Stimulated activated CD4-positive, alpha-beta T cell treated with anti-CD3 and anti-CD28 coated beads, TNF-alpha, amount 100 ng/mL, for 4 hours (primary cell): ENCODE data around the gene TXNL4A.

Source experiments
- DNase-seq, 3 experiments: peaks; one replicate each; pipeline ENCODE4 v3.0.0-alpha.2; 2020; ENCODE audit warnings: low read depth in 3 of 3

Gene TXNL4A

DNA sequence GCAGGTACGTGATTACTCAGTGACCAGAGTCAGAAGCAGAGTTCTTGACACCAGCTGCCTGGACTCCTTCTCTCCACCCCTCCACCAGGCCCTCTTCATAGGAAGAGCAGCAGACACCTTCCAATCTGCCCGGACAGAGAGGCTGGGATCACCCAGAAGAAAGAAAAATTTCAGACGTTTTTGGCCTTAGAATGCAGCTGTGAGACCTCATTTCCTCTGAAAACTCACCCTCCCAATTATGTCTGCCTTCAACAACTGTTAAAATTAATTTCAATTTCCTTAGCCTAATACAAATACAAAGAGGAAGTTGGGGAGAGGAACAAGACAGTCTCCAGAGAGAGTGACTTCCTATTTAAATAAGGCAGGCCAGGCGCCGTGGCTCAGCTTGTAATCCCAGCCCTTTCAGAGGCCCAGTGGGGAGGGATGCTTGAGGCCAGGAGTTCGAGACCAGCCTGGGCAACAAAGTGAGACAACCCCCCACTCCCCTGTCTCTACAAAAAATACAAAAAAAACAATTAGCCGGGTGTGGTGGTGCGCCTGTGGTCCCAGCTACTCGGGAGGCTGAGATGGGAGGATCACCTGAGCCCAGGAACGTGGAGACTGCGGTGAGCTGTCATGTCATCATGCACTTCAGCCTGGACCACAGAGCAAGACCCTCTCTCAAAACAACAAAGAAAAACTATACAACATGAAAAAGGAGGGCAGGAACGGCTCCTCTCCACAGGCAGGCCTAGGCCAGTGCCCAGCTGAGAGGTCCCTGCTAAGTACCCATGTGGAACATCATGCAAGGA, 38.5 kb downstream of the TXNL4A start:
- DNase-seq: no peak

GRCh38 chr18:79948719-79949411, 39.5 kb downstream of the TXNL4A start:
- no peak for DNase-seq

- DNase-seq: no peak
Observed at GRCh38 chr18:79947881-79948610, 40.3 kb downstream of the TXNL4A start.

DNA sequence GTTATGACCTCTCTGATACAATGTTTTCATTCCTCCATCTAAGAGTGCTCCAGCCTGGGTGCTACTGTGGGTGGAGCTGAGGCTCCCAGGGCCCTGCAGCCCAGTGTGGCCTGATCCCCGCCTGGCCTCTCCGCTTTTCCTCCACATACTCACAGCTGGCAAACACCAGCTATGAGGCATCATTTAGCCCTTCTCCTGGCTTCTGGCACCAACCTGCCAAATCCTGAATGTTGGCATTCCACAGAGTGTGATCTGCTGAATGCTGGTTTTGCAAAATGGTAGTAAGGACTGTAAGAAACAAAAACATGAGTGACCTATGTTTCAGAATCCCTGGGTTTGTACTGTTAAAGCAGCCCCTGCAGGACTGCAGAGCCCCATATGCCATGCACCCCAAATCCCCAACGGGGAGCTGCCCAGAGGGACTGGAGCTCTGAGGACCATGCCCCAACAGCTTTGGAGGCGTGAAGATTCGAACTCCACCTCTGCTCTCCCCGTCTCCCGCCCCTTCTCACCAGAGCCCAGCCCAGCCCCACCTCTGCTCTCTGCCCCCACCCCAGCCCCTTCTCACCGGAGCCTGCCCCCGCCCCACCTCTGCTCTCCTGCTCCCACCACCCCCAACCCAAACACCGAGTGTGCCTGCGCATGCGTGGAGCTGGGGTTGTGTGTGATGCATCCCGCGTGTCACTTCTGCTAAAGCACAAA, 41.2 kb downstream of the TXNL4A start:
- no peak for DNase-seq

GRCh38 chr18:79945118-79946042, 43.0 kb downstream of the TXNL4A start:
- DNase-seq: no peak

GRCh38 chr18:79944746-79945117, 43.6 kb downstream of the TXNL4A start:
- DNase-seq: no peak

DNA sequence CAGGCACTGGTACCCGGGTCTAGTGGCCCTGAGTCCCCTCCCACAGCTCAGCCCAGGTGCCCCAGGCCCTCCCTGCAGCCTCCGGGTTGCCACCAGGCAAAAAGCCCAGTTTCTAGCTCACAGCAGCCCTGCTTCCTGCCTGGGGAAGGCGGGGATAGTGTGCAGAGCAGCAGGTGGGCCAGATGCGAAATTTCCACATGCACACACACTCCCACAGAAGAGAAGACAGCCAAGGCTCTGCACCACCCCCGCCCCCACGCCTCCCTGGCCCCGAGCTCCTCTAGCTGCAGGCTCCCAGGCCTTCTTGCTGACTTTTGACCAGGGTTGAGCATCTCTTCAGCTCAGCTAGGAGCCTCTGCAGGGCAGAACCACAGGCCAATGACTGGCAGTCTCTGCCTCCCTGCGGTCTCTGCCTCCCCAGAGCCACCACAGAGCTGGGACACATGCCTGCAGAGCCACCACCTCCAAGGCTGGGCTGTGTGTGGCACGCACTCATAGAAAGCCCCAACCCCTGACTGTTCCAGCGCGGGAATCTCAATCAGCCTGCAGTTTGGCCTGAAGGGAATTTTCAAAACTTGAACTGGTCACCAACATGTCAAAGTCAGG, 44.1 kb downstream of the TXNL4A start:
- DNase-seq: no peak

DNA sequence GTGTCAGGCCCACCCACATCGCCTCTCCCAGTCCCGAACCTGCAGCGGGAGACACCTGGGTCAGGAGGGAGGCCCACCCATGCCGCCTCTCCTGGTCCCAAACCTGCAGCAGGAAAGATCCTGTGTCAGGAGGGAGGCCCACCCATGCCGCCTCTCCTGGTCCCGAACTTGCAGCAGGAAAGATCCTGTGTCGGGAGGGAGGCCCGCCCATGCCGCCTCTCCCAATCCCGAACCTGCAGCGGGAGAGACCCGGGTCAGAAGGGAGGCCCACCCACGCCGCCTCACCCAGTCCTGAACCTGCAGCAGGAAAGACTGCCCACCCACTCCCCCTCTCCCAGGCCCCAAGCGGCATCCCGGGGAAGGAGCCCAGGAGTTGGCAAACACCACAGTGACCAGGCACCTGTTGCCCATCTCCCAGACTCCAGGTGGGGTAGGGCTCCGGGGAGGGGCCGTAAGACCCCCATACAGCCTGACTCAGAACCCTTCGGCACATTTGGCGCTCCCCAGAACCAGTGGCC, 44.7 kb downstream of the TXNL4A start:
- no peak for DNase-seq

DNA sequence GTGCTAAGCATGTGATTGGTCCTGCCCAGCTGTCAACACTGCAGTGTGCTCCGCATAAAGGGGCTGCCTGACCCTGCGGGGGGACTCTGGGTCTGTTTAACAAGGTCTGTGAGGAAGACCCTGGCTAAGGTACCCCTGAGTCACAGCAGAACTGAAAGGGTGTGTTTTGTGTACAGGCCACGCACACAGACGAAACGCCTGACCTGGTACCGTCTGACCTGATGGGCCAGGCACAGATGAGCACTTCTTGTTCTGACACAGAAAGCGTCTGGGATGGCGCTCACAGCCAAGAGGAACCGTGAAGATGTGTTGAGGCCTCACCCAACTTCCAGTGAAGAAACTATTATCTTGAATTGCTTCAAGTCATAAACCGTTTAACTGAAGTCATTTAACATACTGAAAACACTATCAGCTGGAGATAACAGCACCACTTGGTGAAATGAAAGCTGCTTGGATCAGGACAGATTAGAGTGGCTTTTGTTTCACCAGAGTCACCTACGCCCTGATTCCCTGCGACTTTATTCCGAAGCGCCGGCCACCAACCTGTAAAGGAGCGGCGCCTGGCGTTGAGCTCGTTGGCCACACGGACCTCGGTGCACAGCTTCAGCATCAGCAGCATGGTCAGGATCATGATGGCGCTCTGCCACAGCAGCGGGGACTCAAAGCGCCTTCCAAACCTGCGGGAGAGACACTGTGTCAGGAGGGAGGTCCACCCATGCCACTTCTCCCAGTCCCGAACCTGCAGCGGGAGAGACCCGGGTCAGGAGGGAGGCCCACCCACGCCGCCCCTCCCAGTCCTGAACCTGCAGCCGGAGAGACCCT, 45.4 kb downstream of the TXNL4A start:
- no peak for DNase-seq

DNA sequence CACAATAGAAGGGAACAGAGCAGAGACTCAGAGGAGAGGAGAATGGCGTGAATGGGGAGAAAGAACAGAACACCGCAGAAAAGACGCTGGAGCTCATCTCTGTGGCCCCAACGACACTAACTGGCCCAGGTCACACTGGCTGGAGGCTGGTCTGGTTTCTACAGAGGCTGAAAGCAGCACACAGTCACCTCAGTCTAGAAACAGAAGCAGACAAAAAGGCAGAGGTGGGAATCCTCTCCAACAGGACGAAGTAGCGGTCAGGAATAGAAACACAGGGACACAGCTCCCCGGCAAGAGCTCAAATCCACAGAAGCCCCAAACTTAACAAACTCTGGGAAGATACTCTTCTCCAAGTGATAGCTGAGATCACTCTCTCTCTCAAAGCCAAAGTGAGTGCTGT, 46.2 kb downstream of the TXNL4A start:
- no peak for DNase-seq

DNA sequence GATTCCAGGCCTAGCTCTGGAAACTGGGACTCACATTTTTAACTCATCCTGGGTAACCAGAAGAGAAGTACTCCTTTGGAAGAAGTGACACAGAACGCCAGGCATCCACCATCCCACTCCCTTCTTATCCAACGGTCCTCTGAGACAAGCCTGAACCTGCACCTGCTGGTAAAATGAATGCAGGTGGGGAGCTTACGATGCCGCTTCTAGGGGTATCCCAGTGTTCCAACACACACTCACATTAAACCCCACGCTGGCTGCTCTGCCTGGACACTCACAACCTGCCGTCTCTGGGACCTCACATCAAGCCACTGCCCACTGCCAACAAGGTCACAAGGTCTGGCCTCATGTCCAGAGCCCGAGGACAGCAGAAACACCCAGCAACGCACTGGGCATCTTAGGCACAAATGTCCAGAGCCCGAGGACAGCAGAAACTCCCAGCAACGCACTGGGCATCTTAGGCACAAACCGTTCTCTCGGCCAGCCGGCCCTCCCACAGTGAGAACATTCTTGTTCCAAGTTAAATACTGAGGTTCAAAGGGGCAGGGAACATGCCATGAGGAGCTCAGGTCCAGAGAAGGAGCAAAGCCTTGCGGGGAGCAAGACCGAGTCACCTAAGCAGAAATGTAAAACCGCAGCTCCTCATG, 46.8 kb downstream of the TXNL4A start:
- DNase-seq: no peak

DNA sequence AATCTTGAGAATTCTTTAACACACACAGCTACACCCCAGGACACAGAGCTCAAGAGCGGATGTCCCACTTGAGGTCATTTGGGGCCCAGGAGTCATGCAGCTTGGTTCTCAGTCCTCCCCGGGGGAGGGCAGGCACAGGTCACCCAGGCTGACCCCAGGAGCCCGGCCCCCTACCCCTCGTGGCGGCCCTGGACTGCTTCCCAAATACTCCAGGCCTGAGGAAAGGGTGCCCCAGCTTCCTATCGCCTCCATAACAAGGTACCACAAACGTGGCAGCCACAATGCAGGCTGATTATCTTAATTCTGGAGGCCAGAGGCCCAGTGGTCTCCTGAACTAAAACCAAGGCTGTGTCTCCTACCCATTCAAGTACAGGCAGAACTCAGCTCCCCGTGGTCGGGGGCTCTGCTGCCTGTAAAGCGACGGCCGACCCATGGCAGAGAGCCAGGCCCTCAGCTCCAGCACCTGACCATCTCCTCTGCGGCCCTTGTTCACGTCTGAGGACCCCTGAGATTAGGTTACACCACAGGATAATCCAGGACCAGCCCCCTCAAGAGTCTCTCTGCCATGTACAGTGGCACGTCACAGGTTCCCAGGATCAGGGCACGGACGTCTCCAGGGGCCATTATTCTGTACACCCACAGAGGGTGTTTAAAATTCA, 47.4 kb downstream of the TXNL4A start:
- no peak for DNase-seq

DNA sequence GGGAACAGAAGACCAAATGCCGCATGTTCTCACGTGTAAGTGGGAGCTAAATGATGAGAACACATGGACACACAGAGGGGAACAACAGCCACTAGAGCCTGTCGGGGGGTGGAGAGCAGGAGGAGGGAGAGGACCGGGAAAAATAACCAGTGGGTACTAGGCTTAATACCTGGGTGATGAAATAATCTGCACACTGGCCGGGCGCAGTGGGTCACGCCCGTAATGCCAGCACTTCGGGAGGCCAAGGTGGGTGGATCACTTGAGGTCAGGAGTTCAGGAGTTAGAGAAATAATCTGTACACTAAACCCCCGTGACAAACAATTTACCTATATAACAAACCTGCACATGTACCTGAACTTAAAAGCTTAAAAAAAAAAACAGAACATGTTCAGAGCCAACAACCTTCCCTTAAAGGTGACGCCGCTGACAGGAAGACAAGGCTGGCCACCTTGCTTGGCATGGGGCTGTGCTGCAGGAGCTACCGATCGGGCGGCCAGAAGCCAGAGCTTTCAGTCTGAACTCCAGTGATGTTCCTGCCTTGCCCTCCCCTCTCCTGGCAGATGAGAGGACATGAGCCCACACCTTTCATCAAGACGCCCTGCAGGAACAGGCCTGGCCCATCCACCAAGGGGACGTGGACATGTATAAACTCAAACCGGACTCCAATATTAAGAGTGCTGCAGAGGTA, 48.1 kb downstream of the TXNL4A start:
- DNase-seq: no peak

DNA sequence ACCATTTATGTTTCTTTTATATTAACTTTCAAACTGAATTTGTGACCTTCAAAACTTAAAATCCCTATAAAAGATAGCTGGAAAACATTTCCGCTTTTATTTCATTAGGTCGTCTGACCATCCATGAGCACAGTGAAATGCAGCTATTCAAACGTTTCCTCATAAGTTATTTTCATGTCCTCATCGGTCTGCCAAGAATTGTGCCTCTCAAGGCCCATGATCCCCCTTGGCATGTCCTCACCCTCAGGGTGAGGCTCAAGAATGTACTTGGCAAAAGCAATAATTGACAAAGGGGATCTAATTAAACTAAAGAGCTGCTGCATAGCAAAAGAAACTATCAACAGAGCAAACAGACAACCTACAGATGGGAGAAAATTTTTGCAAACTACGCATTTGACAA, 49.3 kb downstream of the TXNL4A start:
- no peak for DNase-seq

- no peak for DNase-seq
Observed at GRCh38 chr18:79938196-79938595, 50.2 kb downstream of the TXNL4A start.

DNA sequence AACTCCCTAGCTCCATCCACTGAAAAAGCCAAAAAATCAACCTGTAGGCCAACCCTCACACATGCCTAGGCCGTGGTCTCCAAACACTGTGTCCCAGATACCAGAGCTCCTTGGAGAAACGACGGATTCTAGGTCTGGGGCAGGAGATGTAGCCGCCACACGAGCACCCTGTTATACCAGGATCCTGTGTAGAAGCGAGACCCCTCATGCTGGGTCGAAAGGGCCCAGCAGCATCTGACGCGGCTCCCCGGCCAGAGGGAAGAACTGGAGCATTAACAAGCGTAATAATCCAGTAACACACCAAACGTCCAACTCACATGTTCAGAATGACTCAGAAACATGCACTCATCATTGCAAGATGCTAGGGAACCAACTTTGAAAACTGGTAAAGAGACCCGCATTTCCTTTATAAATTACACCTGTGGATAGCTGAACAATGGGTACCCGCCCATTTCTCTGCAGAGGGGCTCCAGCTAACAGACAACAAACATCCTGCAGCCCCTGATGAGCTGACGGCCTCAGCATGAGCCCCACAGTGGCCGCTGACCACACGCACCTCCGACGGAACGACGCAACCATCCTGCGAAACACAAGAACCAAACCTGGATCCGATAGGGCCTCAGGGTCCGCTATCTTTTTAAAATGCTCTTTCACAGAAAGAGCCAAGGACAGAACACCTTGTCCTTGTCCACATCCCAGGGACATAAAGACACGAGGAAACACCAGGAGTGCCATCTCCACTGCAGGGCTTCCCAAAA, 51.1 kb downstream of the TXNL4A start:
- DNase-seq: no peak

GRCh38 chr18:79936641-79937040, 51.7 kb downstream of the TXNL4A start:
- no peak for DNase-seq
